GM12891 (cell line): Measurements from ENCODE around the gene FCHSD1.

Experiments
- PAX5 ChIP-seq: IDR thresholded peaks from 2 replicates; pipeline ENCODE4 v1.6.1; 2011; ENCODE audit warnings: low read length, moderate library complexity, mild to moderate bottlenecking; ENCODE audit not compliant: insufficient read depth, severe bottlenecking
- POLR2A ChIP-seq: IDR thresholded peaks from 2 replicates; pipeline ENCODE4 v1.6.1; 2011; ENCODE audit warnings: low read depth, low read length, control low read depth
- POLR2AphosphoS5 ChIP-seq: IDR thresholded peaks from 2 replicates; pipeline ENCODE4 v1.6.1; 2011; ENCODE audit warnings: low read depth, low read length, control low read depth
- SPI1 ChIP-seq: IDR thresholded peaks from 2 replicates; pipeline ENCODE4 v1.6.1; 2011; ENCODE audit warnings: low read depth, low read length, control low read depth
- TAF1 ChIP-seq: IDR thresholded peaks from 2 replicates; pipeline ENCODE4 v1.6.1; 2011; ENCODE audit warnings: low read depth, low read length, control low read depth

- TF ChIP-seq POLR2A (no peak), POLR2AphosphoS5 (0 out of 2 replicates have a peak, but pooled peaks have one; percentile 21), TAF1 (no peak), SPI1 (no peak), PAX5 (no peak)
Observed at GRCh38 chr5:141637767-141638419, 13.3 kb downstream of the FCHSD1 start.
